Esophagus squamous epithelium (tissue), 4 donors: ENCODE measurements around the gene ETV6.

Experiments used
- CTCF ChIP-seq, 6 experiments: fragments of 450-650 bp in 4 of 6; fragments of 200-600 bp in 2 of 6; sonication (generic) in 2 of 6; IDR thresholded peaks; one replicate each; pipeline ENCODE4 v1.5.1; 2016 to 2019; ENCODE audit warnings: antibody characterized with exemption in 6 of 6, mild to moderate bottlenecking in 4 of 6, moderate library complexity in 4 of 6
- POLR2A ChIP-seq, 4 donors: fragments of 450-650 bp; IDR thresholded peaks; one replicate each; pipeline ENCODE4 v1.6.1; 2017; ENCODE audit warnings: antibody characterized with exemption in 4 of 4, mild to moderate bottlenecking in 4 of 4, moderate library complexity in 3 of 4

DNA sequence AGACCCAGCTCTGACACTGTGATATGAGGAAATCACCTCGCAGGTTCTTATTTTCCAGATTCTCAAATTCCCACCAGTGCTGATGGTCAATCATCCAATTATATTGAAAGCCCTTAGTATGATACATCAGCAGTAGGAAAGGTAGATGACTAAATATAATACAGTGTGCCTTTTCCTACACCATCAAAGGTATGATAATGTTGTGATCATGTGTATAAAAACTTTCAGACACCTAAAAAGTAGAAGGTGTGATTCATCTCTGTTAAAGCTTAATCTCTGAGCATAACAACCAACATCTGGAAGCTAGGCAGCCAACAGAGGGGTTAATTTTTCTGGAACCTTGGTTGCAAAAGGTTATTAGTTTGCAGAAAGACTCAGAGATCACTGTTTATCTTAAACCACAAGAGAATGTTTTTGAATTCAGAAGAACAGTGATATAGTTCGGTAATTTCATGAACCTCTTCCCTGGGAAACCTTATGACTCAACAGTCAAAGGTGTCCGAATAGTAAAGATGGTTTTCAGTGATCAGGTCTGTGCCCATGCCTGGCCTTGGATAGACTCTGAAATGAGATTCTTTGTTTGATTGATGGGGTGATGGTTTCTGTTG lies 122.5 kb downstream of the ETV6 start:
- no peak for TF ChIP-seq CTCF (IDR thresholded peaks at IDR 0.05)
- TF ChIP-seq POLR2A (IDR thresholded peaks at IDR 0.05) = no peak
